HCEC 1CT (cell line): ENCODE results near the gene COL26A1.
"Not testable (repeated sequence)": the region's sequence is repeated elsewhere in the genome, so short reads cannot be mapped to it uniquely, and the experiment has no call there.

Experiments
- DNase-seq: peaks from one replicate; pipeline ENCODE4 v3.0.0-alpha.2; 2017

The COL26A1 gene

DNA sequence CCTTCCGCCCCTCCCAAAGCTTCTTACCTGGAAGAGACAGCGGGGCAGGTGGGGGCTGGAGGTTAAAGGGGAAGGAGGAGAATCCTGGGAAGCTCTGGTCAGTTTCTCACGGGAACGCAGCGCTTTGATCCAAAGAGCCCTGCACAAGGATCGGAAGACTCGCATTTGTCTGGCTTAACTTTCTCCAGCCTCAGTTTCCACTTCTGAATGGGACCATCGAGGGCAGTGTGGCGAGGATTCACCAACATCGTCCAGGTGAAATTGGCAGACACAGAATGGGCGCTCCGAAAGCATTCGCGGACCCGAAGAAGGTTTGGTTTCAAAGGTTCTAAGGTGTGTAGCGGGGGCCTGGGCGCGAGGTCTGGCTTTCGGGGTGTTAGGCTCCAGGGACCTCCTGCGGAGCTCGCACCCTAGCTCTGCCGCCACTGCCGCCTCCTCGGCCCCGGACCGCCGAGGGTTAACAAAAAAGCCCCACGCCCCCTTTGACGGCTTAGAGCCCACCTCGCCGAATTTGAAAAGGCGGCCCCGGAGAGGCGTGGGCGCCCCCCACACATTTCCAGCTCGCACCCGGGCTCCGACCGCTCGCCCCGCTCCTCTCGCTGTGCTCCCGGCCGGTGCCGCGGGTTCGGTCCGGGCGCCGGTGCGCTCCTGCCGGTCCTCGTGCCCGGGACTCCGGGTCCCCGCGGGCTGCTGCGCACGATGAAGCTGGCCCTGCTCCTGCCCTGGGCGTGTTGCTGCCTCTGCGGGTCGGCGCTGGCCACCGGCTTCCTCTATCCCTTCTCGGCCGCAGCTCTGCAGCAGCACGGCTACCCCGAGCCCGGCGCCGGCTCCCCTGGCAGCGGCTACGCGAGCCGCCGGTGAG is at the start of gene COL26A1:
Gene COL26A1 (plus strand): TSS at position 542 of the 862 bp plus-strand sequence. CDS start 158 bp downstream, at position 700.
- DNase-seq: no peak

DNA sequence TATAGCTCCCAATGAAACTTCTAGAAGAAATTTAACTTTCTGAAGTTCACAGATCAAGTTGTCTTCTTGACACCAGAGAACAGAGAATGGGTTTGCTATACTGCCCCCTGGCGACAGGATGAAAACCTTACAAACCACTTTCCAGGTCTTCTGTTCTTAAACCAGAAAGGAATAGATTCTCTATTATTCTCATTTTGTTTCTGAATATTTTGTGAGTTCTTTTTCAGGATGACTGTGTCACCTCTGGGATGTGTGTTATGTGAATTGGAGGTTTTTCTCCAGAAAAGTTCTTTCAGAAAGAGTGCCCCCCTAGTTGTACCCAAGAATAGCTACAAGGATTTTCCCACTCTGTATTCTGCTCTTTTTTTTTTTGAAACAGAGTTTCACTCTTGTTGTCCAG is 47.3 kb upstream of the COL26A1 start:
- DNase-seq: no peak

DNA sequence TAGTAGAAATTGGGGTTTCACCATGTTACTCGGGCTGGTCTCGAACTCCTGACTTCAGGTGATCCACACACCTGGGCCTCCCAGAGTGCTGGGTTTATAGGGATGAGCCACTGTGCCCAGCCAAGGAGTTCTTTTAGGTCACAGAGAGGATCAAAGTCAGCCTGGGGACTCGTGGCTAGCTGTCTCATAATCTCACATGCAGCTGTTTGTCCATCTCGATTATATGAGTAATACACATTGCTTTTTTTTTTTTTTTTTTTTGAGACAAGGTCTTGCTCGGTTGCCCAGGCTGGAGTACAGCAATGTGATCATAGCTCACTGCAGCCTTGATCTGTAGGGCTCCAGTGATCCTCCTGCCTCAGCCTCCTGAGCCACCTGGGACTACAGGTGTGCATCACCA is 43.3 kb upstream of the COL26A1 start:
- DNase-seq: no peak

GRCh38 chr7:101321491-101322401 is 40.9 kb upstream of the COL26A1 start, which contains the start of gene IFT22:
Gene IFT22 (minus strand): TSS chr7:101321812. CDS start chr7:101321709, 103 bp downstream.
- DNase-seq: peak; percentile 85

DNA sequence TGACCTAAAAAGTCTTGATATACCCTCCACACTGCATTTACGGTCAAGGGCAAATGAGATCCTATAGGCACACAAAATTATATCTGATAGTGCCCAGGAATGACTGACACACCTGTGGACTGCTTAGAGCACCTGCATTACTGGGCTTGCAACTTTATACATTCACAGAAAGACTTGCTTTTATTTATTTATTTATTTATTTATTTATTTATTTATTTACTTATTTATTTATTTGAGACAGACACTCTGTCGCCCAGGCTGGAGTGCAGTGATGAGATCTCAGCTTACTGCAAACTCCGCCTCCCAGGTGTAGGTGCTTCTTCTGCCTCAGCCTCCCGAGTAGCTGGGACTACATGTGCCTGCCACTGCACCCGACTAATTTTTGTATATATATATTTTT is 34.5 kb upstream of the COL26A1 start:
- DNase-seq: no peak

GRCh38 chr7:101330011-101330484 is 32.6 kb upstream of the COL26A1 start:
- no peak for DNase-seq

DNA sequence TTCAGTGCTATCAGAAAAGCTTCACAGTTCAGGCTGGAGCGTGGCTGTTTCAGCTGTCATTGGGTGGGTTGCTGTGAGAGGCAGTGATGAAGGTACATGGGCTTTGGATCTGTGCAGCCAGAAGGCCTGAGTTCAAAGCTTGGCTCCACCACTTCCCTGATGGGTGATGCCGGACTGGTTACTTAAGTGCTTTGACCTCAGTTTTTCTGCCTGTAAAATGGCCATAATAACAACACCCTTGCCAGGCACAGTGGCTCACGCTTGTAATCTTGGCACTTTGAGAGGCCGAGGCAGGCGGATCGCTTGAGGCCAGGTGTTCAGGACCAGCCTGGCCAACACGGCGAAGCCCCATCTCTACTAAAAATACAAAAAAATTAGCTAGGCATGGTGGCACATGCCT is 30.6 kb upstream of the COL26A1 start:
- DNase-seq: no peak

GRCh38 chr7:101333912-101334311 is 28.8 kb upstream of the COL26A1 start:
- no peak for DNase-seq

GRCh38 chr7:101340379-101340778 is 22.3 kb upstream of the COL26A1 start:
- no peak for DNase-seq

- no peak for DNase-seq
Measured at GRCh38 chr7:101342892-101343291, 19.8 kb upstream of the COL26A1 start.

GRCh38 chr7:101347477-101347876 is 15.2 kb upstream of the COL26A1 start:
- DNase-seq: no peak

GRCh38 chr7:101348456-101349067 is 14.1 kb upstream of the COL26A1 start:
- DNase-seq: not testable (repeated sequence)

DNA sequence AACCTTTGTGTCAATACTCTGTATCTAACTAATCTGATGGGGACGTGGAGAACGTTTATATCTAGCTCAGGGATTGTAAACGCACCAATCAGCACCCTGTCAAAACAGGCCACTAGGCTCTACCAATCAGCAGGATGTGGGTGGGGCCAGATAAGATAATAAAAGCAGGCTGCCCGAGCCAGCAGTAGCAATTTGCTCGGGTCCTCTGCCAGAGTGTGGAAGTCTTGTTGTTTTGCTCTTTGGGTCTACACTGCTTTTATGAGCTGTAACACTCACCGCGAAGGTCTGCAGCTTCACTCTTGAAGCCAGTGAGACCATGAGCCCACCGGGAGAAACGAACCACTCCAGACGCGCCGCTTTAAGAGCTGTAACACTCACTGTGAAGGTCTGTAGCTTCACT is 13.4 kb upstream of the COL26A1 start:
- not testable (repeated sequence) for DNase-seq

DNA sequence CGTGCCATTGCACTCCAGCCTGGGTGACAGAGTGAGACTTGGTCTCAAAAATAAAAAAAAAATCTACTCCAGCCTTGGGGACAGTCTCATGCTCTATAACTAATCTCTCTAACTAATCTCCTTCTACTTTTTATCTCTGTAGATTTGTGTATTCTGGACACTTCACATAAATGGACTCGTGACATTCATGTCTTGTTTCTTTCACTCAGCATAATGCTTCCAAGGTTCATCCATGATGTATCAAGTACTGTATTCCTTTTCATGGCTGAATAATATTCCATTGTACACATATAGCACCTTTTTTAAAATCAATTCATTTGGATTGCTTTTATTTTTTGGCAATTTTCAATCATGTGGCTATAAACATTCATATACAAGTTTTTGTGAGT is 9.8 kb upstream of the COL26A1 start:
- DNase-seq: no peak

- no peak for DNase-seq
Measured at GRCh38 chr7:101357433-101357832, 5.2 kb upstream of the COL26A1 start.

- DNase-seq: no peak
Measured at GRCh38 chr7:101363196-101363733, 590 bp downstream of the COL26A1 start.

DNA sequence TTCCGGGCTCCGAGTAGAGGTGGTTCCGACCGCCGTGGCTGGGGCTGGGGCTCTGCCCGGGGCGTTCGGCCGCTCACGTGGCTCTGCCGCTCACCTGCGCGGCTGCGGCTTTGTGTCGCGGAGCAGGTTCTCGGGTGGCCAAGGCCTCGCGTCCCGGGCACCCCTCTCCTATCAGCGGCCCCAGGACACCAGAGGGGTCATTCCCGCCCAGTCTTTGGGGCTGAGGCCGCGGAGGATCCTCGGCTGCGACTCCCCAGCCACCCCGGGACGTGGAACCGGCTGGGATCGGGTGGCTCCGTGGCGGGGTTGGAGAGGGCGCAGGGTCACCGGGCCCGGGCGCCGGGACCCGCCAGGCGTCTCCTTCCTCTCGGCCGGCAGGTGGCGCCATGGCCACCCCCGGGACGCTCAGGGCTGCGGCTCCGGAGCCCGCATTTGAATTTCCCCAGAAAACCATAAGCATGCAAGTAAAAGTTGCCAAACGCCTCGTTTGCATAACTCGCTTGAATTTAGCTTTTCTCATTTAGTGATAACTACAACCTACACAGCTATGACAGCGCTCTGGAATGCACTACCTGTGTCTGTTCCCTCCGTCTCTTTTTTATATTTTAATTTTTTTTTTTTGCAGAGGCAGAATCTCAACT is 1.2 kb downstream of the COL26A1 start:
- DNase-seq: peak; percentile 32

GRCh38 chr7:101365956-101366355 is 3.3 kb downstream of the COL26A1 start:
- no peak for DNase-seq

DNA sequence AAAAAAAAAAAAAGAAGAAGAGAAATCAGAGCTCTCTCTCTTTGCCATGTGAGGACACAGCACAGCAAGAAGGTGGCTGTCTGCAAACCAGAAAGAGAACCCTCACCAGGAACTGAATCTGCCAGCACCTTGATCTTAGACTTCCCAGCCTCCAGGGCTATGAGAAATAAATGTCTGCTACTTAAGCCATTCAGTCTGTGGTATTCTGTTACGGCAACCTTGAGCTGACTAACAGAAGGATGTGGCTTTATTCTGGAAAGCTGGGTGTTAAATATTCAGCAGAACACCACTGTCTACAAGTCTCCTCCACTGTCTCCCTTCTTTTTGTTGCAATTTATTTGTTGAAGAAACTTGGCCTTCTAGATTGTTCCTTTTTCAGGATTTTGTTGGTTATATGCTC is 5.0 kb downstream of the COL26A1 start:
- no peak for DNase-seq

GRCh38 chr7:101368422-101369165 is 5.9 kb downstream of the COL26A1 start:
- DNase-seq: no peak

GRCh38 chr7:101370836-101371235 is 8.2 kb downstream of the COL26A1 start:
- no peak for DNase-seq
